Keratinocyte (primary cell): ENCODE results near the gene GADD45B.

Experiments
- CTCF ChIP-seq, 3 experiments: IDR thresholded peaks in 1 of 3; conservative IDR thresholded peaks in 1 of 3; optimal IDR thresholded peaks in 1 of 3; 2 replicates in 2 of 3; 3 replicates in 1 of 3; pipeline versions ENCODE3 to v1.5.1; 2011; ENCODE audit warnings: low read length in 3 of 3, mild to moderate bottlenecking in 3 of 3, moderate library complexity in 2 of 3, control low read depth in 1 of 3, inconsistent platforms in 1 of 3; ENCODE audit not compliant: insufficient read depth in 2 of 3; ENCODE audit errors: extremely low read depth in 1 of 3
- EZH2 ChIP-seq: IDR thresholded peaks from one replicate; pipeline ENCODE4 v1.6.1; 2012; ENCODE audit warnings: inconsistent platforms, mild to moderate bottlenecking, low read length, moderate library complexity

- no peak for TF ChIP-seq EZH2
- TF ChIP-seq CTCF (optimal IDR thresholded peaks at IDR 0.05 in 1 of 3, IDR thresholded peaks at IDR 0.05 in 1 of 3, conservative IDR thresholded peaks at IDR 0.05 in 1 of 3; ENCODE audit: extremely low read depth in 1 of 3, insufficient read depth in 2 of 3, low read length in 3 of 3) = no peak
Observed at GRCh38 chr19:2453431-2454025, 22.4 kb upstream of the GADD45B start.
